ENCODE measurements around the gene TEX54. TPM values are rescaled to one million over a fixed set of nuclear protein-coding genes. Genes with fewer than 3 reads are reported as not detected.

TEX54 gene
- total and polyA plus RNA-seq, 2 of the 13 experiments (the other 11 are each of a cell fraction or from before 2014, with no cell fraction given), result not detected

GRCh38 chr11:62839050-62839945 is 6.7 kb upstream of the TEX54 start, which contains the start of gene WDR74 (continued):
- TF ChIP-seq, protein P1, sequence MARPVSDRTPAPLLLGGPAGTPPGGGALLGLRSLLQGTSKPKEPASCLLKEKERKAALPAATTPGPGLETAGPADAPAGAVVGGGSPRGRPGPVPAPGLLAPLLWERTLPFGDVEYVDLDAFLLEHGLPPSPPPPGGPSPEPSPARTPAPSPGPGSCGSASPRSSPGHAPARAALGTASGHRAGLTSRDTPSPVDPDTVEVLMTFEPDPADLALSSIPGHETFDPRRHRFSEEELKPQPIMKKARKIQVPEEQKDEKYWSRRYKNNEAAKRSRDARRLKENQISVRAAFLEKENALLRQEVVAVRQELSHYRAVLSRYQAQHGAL (CRISPR knock-in tag; IDR thresholded peaks at IDR 0.05; ENCODE audit: not compliant biosample characterization), result no peak
- TF ChIP-seq SSRP1 (CRISPR knock-in tag; IDR thresholded peaks at IDR 0.05) (no peak), ZNF331 (CRISPR knock-in tag; IDR thresholded peaks at IDR 0.05) (peak; percentile 85), SKI (IDR thresholded peaks at IDR 0.05; ENCODE audit: partially characterized antibody) (peak; percentile 29), CCDC6 (CRISPR knock-in tag; IDR thresholded peaks at IDR 0.05) (0 out of 2 replicates have a peak, but pooled peaks have one; percentile 20), NBN (conservative IDR thresholded peaks at IDR 0.05) (no peak), TBX2 (CRISPR knock-in tag; IDR thresholded peaks at IDR 0.05; ENCODE audit: borderline replicate concordance) (peak; percentile 80), HHEX (CRISPR knock-in tag; IDR thresholded peaks at IDR 0.05) (no peak), ZNF343 (CRISPR knock-in tag; IDR thresholded peaks at IDR 0.05) (peak; percentile 82; the same call in 1 of the 2 replicates), SMAD3 (CRISPR knock-in tag; IDR thresholded peaks at IDR 0.05) (peak; percentile 82), ZNF607 (CRISPR knock-in tag; IDR thresholded peaks at IDR 0.05; ENCODE audit: borderline replicate concordance) (peak; percentile 66)
- TF ChIP-seq, protein P2, sequence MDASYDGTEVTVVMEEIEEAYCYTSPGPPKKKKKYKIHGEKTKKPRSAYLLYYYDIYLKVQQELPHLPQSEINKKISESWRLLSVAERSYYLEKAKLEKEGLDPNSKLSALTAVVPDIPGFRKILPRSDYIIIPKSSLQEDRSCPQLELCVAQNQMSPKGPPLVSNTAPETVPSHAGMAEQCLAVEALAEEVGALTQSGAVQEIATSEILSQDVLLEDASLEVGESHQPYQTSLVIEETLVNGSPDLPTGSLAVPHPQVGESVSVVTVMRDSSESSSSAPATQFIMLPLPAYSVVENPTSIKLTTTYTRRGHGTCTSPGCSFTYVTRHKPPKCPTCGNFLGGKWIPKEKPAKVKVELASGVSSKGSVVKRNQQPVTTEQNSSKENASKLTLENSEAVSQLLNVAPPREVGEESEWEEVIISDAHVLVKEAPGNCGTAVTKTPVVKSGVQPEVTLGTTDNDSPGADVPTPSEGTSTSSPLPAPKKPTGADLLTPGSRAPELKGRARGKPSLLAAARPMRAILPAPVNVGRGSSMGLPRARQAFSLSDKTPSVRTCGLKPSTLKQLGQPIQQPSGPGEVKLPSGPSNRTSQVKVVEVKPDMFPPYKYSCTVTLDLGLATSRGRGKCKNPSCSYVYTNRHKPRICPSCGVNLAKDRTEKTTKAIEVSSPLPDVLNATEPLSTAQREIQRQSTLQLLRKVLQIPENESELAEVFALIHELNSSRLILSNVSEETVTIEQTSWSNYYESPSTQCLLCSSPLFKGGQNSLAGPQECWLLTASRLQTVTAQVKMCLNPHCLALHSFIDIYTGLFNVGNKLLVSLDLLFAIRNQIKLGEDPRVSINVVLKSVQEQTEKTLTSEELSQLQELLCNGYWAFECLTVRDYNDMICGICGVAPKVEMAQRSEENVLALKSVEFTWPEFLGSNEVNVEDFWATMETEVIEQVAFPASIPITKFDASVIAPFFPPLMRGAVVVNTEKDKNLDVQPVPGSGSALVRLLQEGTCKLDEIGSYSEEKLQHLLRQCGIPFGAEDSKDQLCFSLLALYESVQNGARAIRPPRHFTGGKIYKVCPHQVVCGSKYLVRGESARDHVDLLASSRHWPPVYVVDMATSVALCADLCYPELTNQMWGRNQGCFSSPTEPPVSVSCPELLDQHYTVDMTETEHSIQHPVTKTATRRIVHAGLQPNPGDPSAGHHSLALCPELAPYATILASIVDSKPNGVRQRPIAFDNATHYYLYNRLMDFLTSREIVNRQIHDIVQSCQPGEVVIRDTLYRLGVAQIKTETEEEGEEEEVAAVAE (CRISPR knock-in tag; IDR thresholded peaks at IDR 0.05; ENCODE audit: borderline replicate concordance), result peak; percentile 84; the same call in 1 of the 2 replicates
- TF ChIP-seq, protein P3, sequence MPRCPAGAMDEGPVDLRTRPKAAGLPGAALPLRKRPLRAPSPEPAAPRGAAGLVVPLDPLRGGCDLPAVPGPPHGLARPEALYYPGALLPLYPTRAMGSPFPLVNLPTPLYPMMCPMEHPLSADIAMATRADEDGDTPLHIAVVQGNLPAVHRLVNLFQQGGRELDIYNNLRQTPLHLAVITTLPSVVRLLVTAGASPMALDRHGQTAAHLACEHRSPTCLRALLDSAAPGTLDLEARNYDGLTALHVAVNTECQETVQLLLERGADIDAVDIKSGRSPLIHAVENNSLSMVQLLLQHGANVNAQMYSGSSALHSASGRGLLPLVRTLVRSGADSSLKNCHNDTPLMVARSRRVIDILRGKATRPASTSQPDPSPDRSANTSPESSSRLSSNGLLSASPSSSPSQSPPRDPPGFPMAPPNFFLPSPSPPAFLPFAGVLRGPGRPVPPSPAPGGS (CRISPR knock-in tag; IDR thresholded peaks at IDR 0.05), result no peak; the same call in 1 of the 2 replicates
- TF ChIP-seq, protein P4, sequence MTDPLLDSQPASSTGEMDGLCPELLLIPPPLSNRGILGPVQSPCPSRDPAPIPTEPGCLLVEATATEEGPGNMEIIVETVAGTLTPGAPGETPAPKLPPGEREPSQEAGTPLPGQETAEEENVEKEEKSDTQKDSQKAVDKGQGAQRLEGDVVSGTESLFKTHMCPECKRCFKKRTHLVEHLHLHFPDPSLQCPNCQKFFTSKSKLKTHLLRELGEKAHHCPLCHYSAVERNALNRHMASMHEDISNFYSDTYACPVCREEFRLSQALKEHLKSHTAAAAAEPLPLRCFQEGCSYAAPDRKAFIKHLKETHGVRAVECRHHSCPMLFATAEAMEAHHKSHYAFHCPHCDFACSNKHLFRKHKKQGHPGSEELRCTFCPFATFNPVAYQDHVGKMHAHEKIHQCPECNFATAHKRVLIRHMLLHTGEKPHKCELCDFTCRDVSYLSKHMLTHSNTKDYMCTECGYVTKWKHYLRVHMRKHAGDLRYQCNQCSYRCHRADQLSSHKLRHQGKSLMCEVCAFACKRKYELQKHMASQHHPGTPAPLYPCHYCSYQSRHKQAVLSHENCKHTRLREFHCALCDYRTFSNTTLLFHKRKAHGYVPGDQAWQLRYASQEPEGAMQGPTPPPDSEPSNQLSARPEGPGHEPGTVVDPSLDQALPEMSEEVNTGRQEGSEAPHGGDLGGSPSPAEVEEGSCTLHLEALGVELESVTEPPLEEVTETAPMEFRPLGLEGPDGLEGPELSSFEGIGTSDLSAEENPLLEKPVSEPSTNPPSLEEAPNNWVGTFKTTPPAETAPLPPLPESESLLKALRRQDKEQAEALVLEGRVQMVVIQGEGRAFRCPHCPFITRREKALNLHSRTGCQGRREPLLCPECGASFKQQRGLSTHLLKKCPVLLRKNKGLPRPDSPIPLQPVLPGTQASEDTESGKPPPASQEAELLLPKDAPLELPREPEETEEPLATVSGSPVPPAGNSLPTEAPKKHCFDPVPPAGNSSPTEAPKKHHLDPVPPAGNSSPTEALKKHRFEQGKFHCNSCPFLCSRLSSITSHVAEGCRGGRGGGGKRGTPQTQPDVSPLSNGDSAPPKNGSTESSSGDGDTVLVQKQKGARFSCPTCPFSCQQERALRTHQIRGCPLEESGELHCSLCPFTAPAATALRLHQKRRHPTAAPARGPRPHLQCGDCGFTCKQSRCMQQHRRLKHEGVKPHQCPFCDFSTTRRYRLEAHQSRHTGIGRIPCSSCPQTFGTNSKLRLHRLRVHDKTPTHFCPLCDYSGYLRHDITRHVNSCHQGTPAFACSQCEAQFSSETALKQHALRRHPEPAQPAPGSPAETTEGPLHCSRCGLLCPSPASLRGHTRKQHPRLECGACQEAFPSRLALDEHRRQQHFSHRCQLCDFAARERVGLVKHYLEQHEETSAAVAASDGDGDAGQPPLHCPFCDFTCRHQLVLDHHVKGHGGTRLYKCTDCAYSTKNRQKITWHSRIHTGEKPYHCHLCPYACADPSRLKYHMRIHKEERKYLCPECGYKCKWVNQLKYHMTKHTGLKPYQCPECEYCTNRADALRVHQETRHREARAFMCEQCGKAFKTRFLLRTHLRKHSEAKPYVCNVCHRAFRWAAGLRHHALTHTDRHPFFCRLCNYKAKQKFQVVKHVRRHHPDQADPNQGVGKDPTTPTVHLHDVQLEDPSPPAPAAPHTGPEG (CRISPR knock-in tag; IDR thresholded peaks at IDR 0.05), result 0 out of 2 replicates have a peak, but pooled peaks have one; percentile 49
